ENCODE results near the gene AGAP3. TPM values are rescaled to one million over a fixed set of nuclear protein-coding genes. Genes with fewer than 3 reads are reported as not detected.

The AGAP3 gene
- polyA plus RNA-seq, 1 donor (not counting 4 experiments of a cell fraction or from before 2014, with no cell fraction given), result 64.3 TPM

- Histone ChIP-seq H3K4me3 (ENCODE audit: control insufficient read depth in 2 of 3, extremely low read depth in 1 of 3, insufficient read depth in 2 of 3, low read depth in 1 of 3, low read length in 3 of 3) (no peak overlapping the region), H3K9me1 (ENCODE audit: control insufficient read depth, extremely low read depth, insufficient read depth, low read length) (no peaks in the 10 kb centered on the region), H3K27ac (ENCODE audit: control insufficient read depth, insufficient read depth, low read length) (no peak overlapping the region), H3K36me3 (ENCODE audit: control insufficient read depth in 2 of 2, extremely low read depth in 1 of 2, insufficient read depth in 2 of 2, low read length in 2 of 2) (peaks cover 51 to 65% of the 10 kb centered on the region in 2 experiments), H3K4me1 (ENCODE audit: control insufficient read depth, extremely low read depth, insufficient read depth, low read length) (no peaks in the 10 kb centered on the region), H3K9ac (ENCODE audit: control insufficient read depth, extremely low read depth, insufficient read depth, low read length) (no peak overlapping the region), H3K4me2 (ENCODE audit: control insufficient read depth, extremely low read depth, insufficient read depth, low read depth, low read length) (no peak overlapping the region), H3K9me3 (ENCODE audit: control insufficient read depth, low read depth, low read length) (no peaks in the 10 kb centered on the region), H2AFZ (ENCODE audit: control insufficient read depth, low read length) (no peak overlapping the region), H3K27me3 (ENCODE audit: control insufficient read depth, extremely low read depth, insufficient read depth, low read length) (no peaks in the 10 kb centered on the region), H4K20me1 (ENCODE audit: control insufficient read depth, extremely low read depth, insufficient read depth, low read length) (peaks cover 15% of the 10 kb centered on the region), H3K79me2 (ENCODE audit: control insufficient read depth, insufficient read depth, low read length) (peaks cover 6% of the 10 kb centered on the region)
- dilution Hi-C loops (cut with MboI; ENCODE audit: extremely low pct_ligation_motif_present, low sequenced_read_pairs), result no loop called here
- no peak for DNase-seq (ENCODE audit: low read depth, low spot score)
- no peak for FAIRE-seq
- TF ChIP-seq, protein P1, sequence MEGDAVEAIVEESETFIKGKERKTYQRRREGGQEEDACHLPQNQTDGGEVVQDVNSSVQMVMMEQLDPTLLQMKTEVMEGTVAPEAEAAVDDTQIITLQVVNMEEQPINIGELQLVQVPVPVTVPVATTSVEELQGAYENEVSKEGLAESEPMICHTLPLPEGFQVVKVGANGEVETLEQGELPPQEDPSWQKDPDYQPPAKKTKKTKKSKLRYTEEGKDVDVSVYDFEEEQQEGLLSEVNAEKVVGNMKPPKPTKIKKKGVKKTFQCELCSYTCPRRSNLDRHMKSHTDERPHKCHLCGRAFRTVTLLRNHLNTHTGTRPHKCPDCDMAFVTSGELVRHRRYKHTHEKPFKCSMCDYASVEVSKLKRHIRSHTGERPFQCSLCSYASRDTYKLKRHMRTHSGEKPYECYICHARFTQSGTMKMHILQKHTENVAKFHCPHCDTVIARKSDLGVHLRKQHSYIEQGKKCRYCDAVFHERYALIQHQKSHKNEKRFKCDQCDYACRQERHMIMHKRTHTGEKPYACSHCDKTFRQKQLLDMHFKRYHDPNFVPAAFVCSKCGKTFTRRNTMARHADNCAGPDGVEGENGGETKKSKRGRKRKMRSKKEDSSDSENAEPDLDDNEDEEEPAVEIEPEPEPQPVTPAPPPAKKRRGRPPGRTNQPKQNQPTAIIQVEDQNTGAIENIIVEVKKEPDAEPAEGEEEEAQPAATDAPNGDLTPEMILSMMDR (optimal IDR thresholded peaks at IDR 0.05 in 1 of 3, IDR thresholded peaks at IDR 0.05 in 1 of 3, conservative IDR thresholded peaks at IDR 0.05 in 1 of 3; ENCODE audit: extremely low read depth in 1 of 3, insufficient read depth in 2 of 3, low read length in 3 of 3), result no peak
- no peak for TF ChIP-seq EZH2 (IDR thresholded peaks at IDR 0.05; ENCODE audit: low read length)
These were observed 45.5 kb downstream of the AGAP3 start for GRCh38 chr7:151131592-151132293.

GRCh38 chr7:151132461-151133205, 46.4 kb downstream of the AGAP3 start:
- no peaks in the 10 kb centered on the region for H3K9me1 ChIP-seq (ENCODE audit: control insufficient read depth, extremely low read depth, insufficient read depth, low read length)
- H3K4me2 ChIP-seq (ENCODE audit: control insufficient read depth, extremely low read depth, insufficient read depth, low read depth, low read length), result no peak overlapping the region
- no peak overlapping the region for H3K27ac ChIP-seq (ENCODE audit: control insufficient read depth, insufficient read depth, low read length)
- no peak overlapping the region for H2AFZ ChIP-seq (ENCODE audit: control insufficient read depth, low read length)
- H3K4me3 ChIP-seq (ENCODE audit: control insufficient read depth in 2 of 3, extremely low read depth in 1 of 3, insufficient read depth in 2 of 3, low read depth in 1 of 3, low read length in 3 of 3), result no peak overlapping the region
- H3K9me3 ChIP-seq (ENCODE audit: control insufficient read depth, low read depth, low read length), result no peaks in the 10 kb centered on the region
- peaks cover 14% of the 10 kb centered on the region for H4K20me1 ChIP-seq (ENCODE audit: control insufficient read depth, extremely low read depth, insufficient read depth, low read length)
- FAIRE-seq (no peak), DNase-seq (ENCODE audit: low read depth, low spot score) (no peak)
- dilution Hi-C loops (cut with MboI; ENCODE audit: extremely low pct_ligation_motif_present, low sequenced_read_pairs), result no loop called here
- H3K79me2 ChIP-seq (ENCODE audit: control insufficient read depth, insufficient read depth, low read length), result peaks cover 4% of the 10 kb centered on the region
- H3K9ac ChIP-seq (ENCODE audit: control insufficient read depth, extremely low read depth, insufficient read depth, low read length), result no peak overlapping the region
- no peaks in the 10 kb centered on the region for H3K4me1 ChIP-seq (ENCODE audit: control insufficient read depth, extremely low read depth, insufficient read depth, low read length)
- H3K36me3 ChIP-seq (ENCODE audit: control insufficient read depth in 2 of 2, extremely low read depth in 1 of 2, insufficient read depth in 2 of 2, low read length in 2 of 2), result peaks cover 45 to 65% of the 10 kb centered on the region in 2 experiments
- H3K27me3 ChIP-seq (ENCODE audit: control insufficient read depth, extremely low read depth, insufficient read depth, low read length), result no peaks in the 10 kb centered on the region
- TF ChIP-seq, protein P1 (optimal IDR thresholded peaks at IDR 0.05 in 1 of 3, IDR thresholded peaks at IDR 0.05 in 1 of 3, conservative IDR thresholded peaks at IDR 0.05 in 1 of 3; ENCODE audit: extremely low read depth in 1 of 3, insufficient read depth in 2 of 3, low read length in 3 of 3), result no peak
- TF ChIP-seq EZH2 (IDR thresholded peaks at IDR 0.05; ENCODE audit: low read length), result no peak
